ENCODE data around the gene KAZALD1. TPM values are rescaled to one million over a fixed set of nuclear protein-coding genes. Genes with fewer than 3 reads are reported as not detected.

The KAZALD1 gene
- polyA plus RNA-seq, 1 donor = 29.0 TPM

GRCh38 chr10:101060951-101061623 lies 702 bp upstream of the KAZALD1 start:
- H3K4me1 ChIP-seq (ENCODE audit: control insufficient read depth, insufficient read depth, low read length) = peaks cover 52% of the 10 kb centered on the region

GRCh38 chr10:101062232-101063049 lies 652 bp downstream of the KAZALD1 start:
- no CpG with 5 or more reads among the region's 63 CpGs for whole genome bisulfite sequencing (ENCODE audit: insufficient coverage, low lambda C conversion rate)
- peaks cover 10% of the 10 kb centered on the region for H3K27me3 ChIP-seq (ENCODE audit: control insufficient read depth, insufficient read depth, low read length)
- H3K36me3 ChIP-seq (ENCODE audit: control insufficient read depth, insufficient read depth, low read length) = no peaks in the 10 kb centered on the region
- DNase-seq = peak; percentile 62 to 87
- H3K4me3 ChIP-seq (ENCODE audit: low read length) = peak overlapping the region; percentile 96
- peaks cover 4% of the 10 kb centered on the region for H3K9me3 ChIP-seq (ENCODE audit: control insufficient read depth, low read depth, low read length)
- peak overlapping the region; percentile 99 for H3K27ac ChIP-seq (ENCODE audit: low read length)
- peaks cover 54% of the 10 kb centered on the region for H3K4me1 ChIP-seq (ENCODE audit: control insufficient read depth, insufficient read depth, low read length)

More at GRCh38 chr10:101060951-101061623, 702 bp upstream of the KAZALD1 start:
- no CpG with 5 or more reads among the region's 67 CpGs for WGBS (ENCODE audit: insufficient coverage, low lambda C conversion rate)
- peaks cover 3% of the 10 kb centered on the region for H3K27me3 ChIP-seq (ENCODE audit: control insufficient read depth, insufficient read depth, low read length)
- peak; percentile 95 to 96 for DNase-seq
- H3K4me3 ChIP-seq (ENCODE audit: low read length) = peak overlapping the region; percentile 96
- H3K9me3 ChIP-seq (ENCODE audit: control insufficient read depth, low read depth, low read length) = peaks cover 4% of the 10 kb centered on the region
- peak overlapping the region; percentile 99 for H3K27ac ChIP-seq (ENCODE audit: low read length)
- no peaks in the 10 kb centered on the region for H3K36me3 ChIP-seq (ENCODE audit: control insufficient read depth, insufficient read depth, low read length)

- H3K9me3 ChIP-seq (ENCODE audit: control insufficient read depth, low read depth, low read length) = peaks cover 4% of the 10 kb centered on the region
- no CpG with 5 or more reads among the region's 19 CpGs for WGBS (ENCODE audit: insufficient coverage, low lambda C conversion rate)
- H3K4me1 ChIP-seq (ENCODE audit: control insufficient read depth, insufficient read depth, low read length) = peaks cover 56% of the 10 kb centered on the region
- peaks cover 14% of the 10 kb centered on the region for H3K27me3 ChIP-seq (ENCODE audit: control insufficient read depth, insufficient read depth, low read length)
- H3K27ac ChIP-seq (ENCODE audit: low read length) = peak overlapping the region; percentile 35
- H3K36me3 ChIP-seq (ENCODE audit: control insufficient read depth, insufficient read depth, low read length) = no peaks in the 10 kb centered on the region
- peak overlapping the region; percentile 96 for H3K4me3 ChIP-seq (ENCODE audit: low read length)
- no peak for DNase-seq
These were observed 1.3 kb downstream of the KAZALD1 start for GRCh38 chr10:101063050-101063525.

- Histone ChIP-seq H3K4me3 (ENCODE audit: low read length) (no peak overlapping the region), H3K36me3 (ENCODE audit: control insufficient read depth, insufficient read depth, low read length) (no peaks in the 10 kb centered on the region), H3K9me3 (ENCODE audit: control insufficient read depth, low read depth, low read length) (peaks cover 4% of the 10 kb centered on the region), H3K4me1 (ENCODE audit: control insufficient read depth, insufficient read depth, low read length) (peaks cover 56% of the 10 kb centered on the region), H3K27ac (ENCODE audit: low read length) (no peak overlapping the region), H3K27me3 (ENCODE audit: control insufficient read depth, insufficient read depth, low read length) (peaks cover 14% of the 10 kb centered on the region)
- no CpG with 5 or more reads among the region's 15 CpGs for WGBS (ENCODE audit: insufficient coverage, low lambda C conversion rate)
- DNase-seq = no peak
These were observed 2.0 kb downstream of the KAZALD1 start for GRCh38 chr10:101063548-101064414.

- H3K9me3 ChIP-seq (ENCODE audit: control insufficient read depth, low read depth, low read length) = peaks cover 4% of the 10 kb centered on the region
- no peaks in the 10 kb centered on the region for H3K36me3 ChIP-seq (ENCODE audit: control insufficient read depth, insufficient read depth, low read length)
- H3K27ac ChIP-seq (ENCODE audit: low read length) = no peak overlapping the region
- peaks cover 55% of the 10 kb centered on the region for H3K4me1 ChIP-seq (ENCODE audit: control insufficient read depth, insufficient read depth, low read length)
- DNase-seq = no peak
- H3K4me3 ChIP-seq (ENCODE audit: low read length) = no peak overlapping the region
- WGBS (ENCODE audit: insufficient coverage, low lambda C conversion rate) = no CpG with 5 or more reads among the region's 9 CpGs
- peaks cover 14% of the 10 kb centered on the region for H3K27me3 ChIP-seq (ENCODE audit: control insufficient read depth, insufficient read depth, low read length)
These were observed 2.7 kb downstream of the KAZALD1 start for GRCh38 chr10:101064415-101065030.

- DNase-seq = peak in 1 of 2 donors; percentile 71
- Histone ChIP-seq H3K36me3 (ENCODE audit: control insufficient read depth, insufficient read depth, low read length) (no peaks in the 10 kb centered on the region), H3K9me3 (ENCODE audit: control insufficient read depth, low read depth, low read length) (peaks cover 4% of the 10 kb centered on the region), H3K4me1 (ENCODE audit: control insufficient read depth, insufficient read depth, low read length) (peaks cover 53% of the 10 kb centered on the region), H3K4me3 (ENCODE audit: low read length) (peak overlapping the region; percentile 78), H3K27ac (ENCODE audit: low read length) (peak overlapping the region; percentile 99), H3K27me3 (ENCODE audit: control insufficient read depth, insufficient read depth, low read length) (peaks cover 14% of the 10 kb centered on the region)
- WGBS (ENCODE audit: insufficient coverage, low lambda C conversion rate) = 80% methylated on average over 1 of the region's 3 CpGs
These were observed 3.8 kb downstream of the KAZALD1 start for GRCh38 chr10:101065481-101066145.

GRCh38 chr10:101066146-101066895 lies 4.5 kb downstream of the KAZALD1 start:
- Histone ChIP-seq H3K9me3 (ENCODE audit: control insufficient read depth, low read depth, low read length) (peaks cover 4% of the 10 kb centered on the region), H3K27me3 (ENCODE audit: control insufficient read depth, insufficient read depth, low read length) (peaks cover 14% of the 10 kb centered on the region), H3K4me1 (ENCODE audit: control insufficient read depth, insufficient read depth, low read length) (peaks cover 52% of the 10 kb centered on the region), H3K4me3 (ENCODE audit: low read length) (peak overlapping the region; percentile 78), H3K27ac (ENCODE audit: low read length) (peak overlapping the region; percentile 99), H3K36me3 (ENCODE audit: control insufficient read depth, insufficient read depth, low read length) (no peaks in the 10 kb centered on the region)
- DNase-seq = peak; percentile 94 to 98
- WGBS (ENCODE audit: insufficient coverage, low lambda C conversion rate) = no CpG with 5 or more reads among the region's 49 CpGs

- H3K4me3 ChIP-seq (ENCODE audit: low read length) = peak overlapping the region; percentile 78
- peaks cover under 1% of the 10 kb centered on the region for H3K9me3 ChIP-seq (ENCODE audit: control insufficient read depth, low read depth, low read length)
- H3K27ac ChIP-seq (ENCODE audit: low read length) = peak overlapping the region; percentile 99
- peak in 1 of 2 donors; percentile 61 for DNase-seq
- H3K4me1 ChIP-seq (ENCODE audit: control insufficient read depth, insufficient read depth, low read length) = peaks cover 46% of the 10 kb centered on the region
- H3K36me3 ChIP-seq (ENCODE audit: control insufficient read depth, insufficient read depth, low read length) = no peaks in the 10 kb centered on the region
- no CpG with 5 or more reads among the region's 31 CpGs for WGBS (ENCODE audit: insufficient coverage, low lambda C conversion rate)
- H3K27me3 ChIP-seq (ENCODE audit: control insufficient read depth, insufficient read depth, low read length) = peaks cover 16% of the 10 kb centered on the region
These were observed 5.1 kb downstream of the KAZALD1 start for GRCh38 chr10:101066896-101067355.

Data from large intestine (tissue), 3 donors.